NCI-H187 (cell line): ENCODE measurements around the gene KIF23.
"Not testable (repeated sequence)": the region's sequence is repeated elsewhere in the genome, so short reads cannot be mapped to it uniquely, and the experiment has no call there.

ENCODE experiments used
- DNase-seq, 2 experiments: peaks; one replicate each; lab custom pipeline; 2025; lab: John Stamatoyannopoulos, UW

KIF23 gene

GRCh38 chr15:69434679-69435078 is 20.5 kb downstream of the KIF23 start:
- DNase-seq = no peak

GRCh38 chr15:69435985-69436384 is 21.8 kb downstream of the KIF23 start:
- DNase-seq = no peak

GRCh38 chr15:69436951-69437350 is 22.8 kb downstream of the KIF23 start:
- DNase-seq = no peak

- no peak for DNase-seq
Observed at GRCh38 chr15:69439623-69440022, 25.5 kb downstream of the KIF23 start.

- DNase-seq = no peak
Observed at GRCh38 chr15:69443032-69443611, 29.0 kb downstream of the KIF23 start.

GRCh38 chr15:69444686-69445085 is 30.5 kb downstream of the KIF23 start:
- no peak for DNase-seq

GRCh38 chr15:69446953-69447352 is 32.8 kb downstream of the KIF23 start:
- DNase-seq = no peak

GRCh38 chr15:69450221-69450620 is 36.1 kb downstream of the KIF23 start:
- not testable (repeated sequence) for DNase-seq

- no peak for DNase-seq
Observed at GRCh38 chr15:69450968-69451695, 37.0 kb downstream of the KIF23 start.

GRCh38 chr15:69451951-69452691 is 38.0 kb downstream of the KIF23 start:
- DNase-seq = no peak

GRCh38 chr15:69452692-69453521 is 38.8 kb downstream of the KIF23 start, which contains the start of gene RPLP1:
RPLP1 (plus strand) TSS chr15:69452818; CDS start chr15:69452949, 131 bp downstream.
- DNase-seq = peak; percentile 83 to 90

- DNase-seq = no peak
Observed at GRCh38 chr15:69454953-69455352, 40.8 kb downstream of the KIF23 start.

GRCh38 chr15:69456208-69457166 is 42.3 kb downstream of the KIF23 start:
- DNase-seq = no peak

GRCh38 chr15:69457304-69458280 is 43.4 kb downstream of the KIF23 start:
- no peak for DNase-seq

GRCh38 chr15:69459066-69459465 is 44.9 kb downstream of the KIF23 start:
- no peak for DNase-seq

- DNase-seq = no peak
Observed at GRCh38 chr15:69460481-69460880, 46.3 kb downstream of the KIF23 start.

GRCh38 chr15:69462030-69462492 is 47.9 kb downstream of the KIF23 start:
- no peak for DNase-seq

GRCh38 chr15:69462493-69463181 is 48.5 kb downstream of the KIF23 start:
- DNase-seq = peak; percentile 78 to 92

- DNase-seq = no peak
Observed at GRCh38 chr15:69463182-69463756, 49.1 kb downstream of the KIF23 start.
